ENCODE data around the gene FADS3.

GRCh38 chr11:61826930-61827570, 64.3 kb downstream of the FADS3 start:
- TF ChIP-seq CTCF (IDR thresholded peaks at IDR 0.05) (no peak), POLR2AphosphoS5 (IDR thresholded peaks at IDR 0.05) (no peak), POLR2A (IDR thresholded peaks at IDR 0.05) (no peak), EP300 (IDR thresholded peaks at IDR 0.05; ENCODE audit: low read depth) (no peak)
